Right atrium auricular region (tissue), 2 donors: ENCODE results near the gene KRT10. TPM values are rescaled to one million over a fixed set of nuclear protein-coding genes. Genes with fewer than 3 reads are reported as not detected.

Experiments used
- DNase-seq: peaks from one replicate; pipeline ENCODE4 v3.0.0-alpha.2; 2019; ENCODE audit warnings: low spot score
- H3K27ac ChIP-seq, 2 donors: fragments of 200-600 bp; sonication (generic); 1 replicate in 1 of 2; 2 replicates in 1 of 2; pipeline ENCODE4 v1.5.1; 2016 to 2019
- H3K27me3 ChIP-seq, 2 donors: fragments of 200-600 bp; sonication (generic); one replicate each; pipeline versions ENCODE4 v1.5.1 to v1.6.0; 2017 to 2019
- H3K36me3 ChIP-seq: fragments of 200-600 bp; sonication (generic); one replicate; pipeline ENCODE4 v1.5.1; 2016
- H3K4me1 ChIP-seq, 2 donors: fragments of 200-600 bp; sonication (generic); one replicate each; pipeline versions ENCODE4 v1.5.1 to v1.6.0; 2017 to 2019
- H3K4me3 ChIP-seq, 2 donors: fragments of 200-600 bp; sonication (generic); 1 replicate in 1 of 2; 2 replicates in 1 of 2; pipeline ENCODE4 v1.5.1; 2017 to 2019; ENCODE audit warnings: mild to moderate bottlenecking in 1 of 2, moderate library complexity in 1 of 2
- H3K9me3 ChIP-seq, 2 donors: fragments of 200-600 bp; sonication (generic); one replicate each; pipeline ENCODE4 v1.5.1; 2019
- CTCF ChIP-seq, 2 donors: fragments of 200-600 bp; sonication (generic); IDR thresholded peaks; one replicate each; pipeline ENCODE4 v1.5.1; 2019; ENCODE audit warnings: antibody characterized with exemption in 2 of 2
- total RNA-seq, 2 donors: library from RNA; depleted of rRNA; stranded (reverse); fragments of >200 nt; gene quantifications; one replicate each; pipeline ENCODE4 v1.1.0, GENCODE V29; 2016

KRT10 gene
- total RNA-seq, 2 donors from 2014 or later, result 18.9 to 21.5 TPM

DNA sequence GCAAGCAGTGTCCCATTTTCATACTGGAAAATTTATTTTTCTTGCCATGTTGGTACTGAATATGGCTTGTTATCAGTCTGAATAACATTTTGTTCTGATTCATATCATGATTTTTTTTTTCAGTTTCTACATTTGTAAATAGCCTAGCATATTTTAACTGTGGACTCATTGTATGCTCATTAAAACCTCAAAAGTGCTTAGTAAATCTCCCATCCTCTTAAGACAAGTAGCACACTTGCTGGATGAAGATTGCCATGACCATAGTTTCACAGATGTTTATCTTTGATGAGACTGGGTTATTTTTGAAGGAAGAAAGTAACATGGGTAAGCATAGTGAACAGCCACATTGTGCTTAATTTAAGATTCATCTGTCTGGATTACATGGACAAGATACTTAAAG lies 878 bp downstream of the KRT10 start:
- TF ChIP-seq CTCF (IDR thresholded peaks at IDR 0.05), result no peak
- H3K9me3 ChIP-seq, result no peaks in the 10 kb centered on the region
- H3K36me3 ChIP-seq, result no peaks in the 10 kb centered on the region
- no peak overlapping the region for H3K4me3 ChIP-seq
- H3K27ac ChIP-seq, result no peak overlapping the region
- DNase-seq, result no peak
- H3K4me1 ChIP-seq, result peaks cover 0 to 14% of the 10 kb centered on the region in 2 donors
- no peaks in the 10 kb centered on the region for H3K27me3 ChIP-seq

- Histone ChIP-seq H3K4me1 (peaks cover 0 to 14% of the 10 kb centered on the region in 2 donors), H3K27me3 (no peaks in the 10 kb centered on the region), H3K36me3 (no peaks in the 10 kb centered on the region), H3K4me3 (no peak overlapping the region), H3K27ac (peak overlapping the region in 1 of 2 donors; percentile 80), H3K9me3 (no peaks in the 10 kb centered on the region)
- no peak for DNase-seq
- no peak for TF ChIP-seq CTCF (IDR thresholded peaks at IDR 0.05)
Observed at GRCh38 chr17:40820228-40820838, 2.1 kb downstream of the KRT10 start.

DNA sequence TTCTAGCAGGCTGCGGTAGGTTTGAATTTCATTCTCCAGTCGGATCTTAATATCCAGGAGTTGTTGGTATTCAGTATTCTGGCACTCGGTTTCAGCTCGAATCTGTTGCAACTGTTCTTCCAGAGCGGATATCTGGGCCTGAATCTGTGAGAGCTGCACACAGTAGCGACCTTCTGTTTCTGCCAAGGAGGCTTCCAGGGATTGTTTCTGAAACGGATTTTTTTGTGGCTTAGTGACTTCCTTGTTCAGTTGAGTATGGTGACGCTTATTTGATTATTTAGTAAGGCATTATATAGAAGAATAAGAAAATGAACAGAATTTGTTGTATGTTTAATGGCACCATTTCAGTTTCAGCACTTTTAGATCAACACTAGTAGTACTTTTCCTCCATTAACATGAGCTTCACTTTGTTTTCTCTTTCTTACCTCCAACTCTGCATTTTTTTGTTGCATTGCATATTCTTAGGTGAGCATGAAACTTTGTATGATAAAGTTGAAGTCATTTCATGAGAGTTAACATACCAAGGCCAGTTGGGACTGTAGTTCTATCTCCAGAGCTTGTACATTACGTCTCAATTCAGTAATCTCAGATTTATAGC lies 2.8 kb downstream of the KRT10 start:
- Histone ChIP-seq H3K27ac (peak overlapping the region; percentile 80 to 90), H3K27me3 (no peaks in the 10 kb centered on the region), H3K4me3 (peak overlapping the region; percentile 67 to 70), H3K9me3 (no peaks in the 10 kb centered on the region), H3K36me3 (no peaks in the 10 kb centered on the region), H3K4me1 (peaks cover 0 to 14% of the 10 kb centered on the region in 2 donors)
- DNase-seq, result no peak
- no peak for TF ChIP-seq CTCF (IDR thresholded peaks at IDR 0.05)

DNA sequence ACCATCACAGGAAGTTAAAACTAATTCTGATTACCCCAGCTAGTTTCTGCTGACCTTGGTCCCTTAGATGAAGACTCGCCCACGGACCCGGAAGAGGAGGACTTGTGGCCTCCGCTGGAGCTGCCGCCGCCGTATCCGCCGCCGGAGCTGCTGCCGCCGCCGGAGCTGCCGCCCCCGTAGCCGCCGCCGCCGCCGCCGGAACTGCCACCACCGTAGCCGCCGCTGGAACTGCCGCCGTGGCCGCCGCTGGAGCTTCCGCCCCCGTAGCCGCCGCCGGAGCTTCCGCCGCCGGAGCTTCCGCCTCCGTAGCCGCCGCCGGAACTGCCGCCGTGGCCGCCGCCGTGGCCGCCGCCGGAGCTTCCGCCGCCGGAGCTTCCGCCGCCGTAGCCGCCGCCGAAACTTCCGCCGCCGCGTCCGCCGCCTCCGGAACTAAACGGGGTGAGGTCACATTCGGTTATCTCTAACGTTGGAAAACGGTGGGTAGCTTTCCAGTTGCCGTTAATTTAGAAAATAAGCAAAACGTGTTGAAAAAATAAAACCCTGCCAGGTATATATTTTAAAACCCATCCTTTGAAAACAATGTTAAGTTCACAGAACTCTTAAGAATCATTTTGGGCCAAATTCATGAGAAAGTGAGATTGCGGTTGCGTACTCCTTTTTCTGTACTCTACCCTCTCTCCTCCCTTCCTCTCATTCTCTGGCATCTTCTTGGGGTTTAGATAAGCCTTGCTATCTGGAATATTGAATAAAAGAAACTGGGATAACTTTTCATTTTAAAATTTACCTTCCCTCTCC lies 3.5 kb downstream of the KRT10 start:
- peak; percentile 63 for DNase-seq
- Histone ChIP-seq H3K4me1 (peaks cover 0 to 14% of the 10 kb centered on the region in 2 donors), H3K27ac (peak overlapping the region; percentile 80 to 90), H3K4me3 (peak overlapping the region; percentile 67 to 70), H3K36me3 (no peaks in the 10 kb centered on the region), H3K27me3 (no peaks in the 10 kb centered on the region), H3K9me3 (no peaks in the 10 kb centered on the region)
- TF ChIP-seq CTCF (IDR thresholded peaks at IDR 0.05), result peak in 1 of 2 donors; percentile 16

DNA sequence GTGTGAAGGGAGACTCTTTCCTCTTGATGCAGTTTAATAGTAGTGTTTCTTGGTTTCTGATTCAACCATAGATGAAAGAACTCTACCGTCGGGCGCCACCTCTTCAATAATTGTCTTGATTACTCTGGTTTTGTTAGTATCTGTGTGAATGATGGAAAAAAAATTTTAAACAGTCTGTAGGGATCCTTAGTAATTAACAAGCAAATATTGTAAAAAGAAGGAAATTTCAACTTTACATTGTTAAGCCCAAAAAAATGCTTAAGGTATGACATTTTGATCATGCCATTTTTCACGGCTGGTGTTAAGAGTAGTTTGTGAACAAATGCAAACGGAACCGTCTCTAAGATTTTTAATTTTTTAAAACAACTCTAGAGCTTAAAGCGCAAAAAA lies 4.1 kb downstream of the KRT10 start:
- Histone ChIP-seq H3K36me3 (no peaks in the 10 kb centered on the region), H3K27me3 (no peaks in the 10 kb centered on the region), H3K4me1 (peaks cover 0 to 14% of the 10 kb centered on the region in 2 donors), H3K27ac (peak overlapping the region; percentile 80 to 90), H3K9me3 (no peaks in the 10 kb centered on the region), H3K4me3 (peak overlapping the region; percentile 67 to 70)
- no peak for TF ChIP-seq CTCF (IDR thresholded peaks at IDR 0.05)
- no peak for DNase-seq
